Spleen (tissue), 7 donors: ENCODE measurements around the gene SHISA2.

Experiments
- POLR2A ChIP-seq, 3 donors: fragments of 450-650 bp; IDR thresholded peaks; one replicate each; pipeline ENCODE4 v1.5.1; 2017; ENCODE audit warnings: antibody characterized with exemption in 3 of 3, mild to moderate bottlenecking in 1 of 3
- TF ChIP-seq, protein P1 (sequence below), 11 experiments: fragments of 200-600 bp in 7 of 11; fragments of 450-650 bp in 4 of 11; sonication (generic) in 4 of 11; IDR thresholded peaks in 8 of 11; conservative IDR thresholded peaks in 3 of 11; 1 replicate in 7 of 11; 2 replicates in 4 of 11; pipeline versions ENCODE4 v1.4.0 to v1.8.0; 2016 to 2021; ENCODE audit warnings: antibody characterized with exemption in 11 of 11, inconsistent platforms in 4 of 11, mild to moderate bottlenecking in 1 of 11
- donor health status: DM: no; HTN: no; CAD: no; lungs with moderate emphysema.
- donor health status: DM: no; HTN: no; CAD: no.
- donor health status: DM: no; HTN: no; CAD: no.

DNA sequence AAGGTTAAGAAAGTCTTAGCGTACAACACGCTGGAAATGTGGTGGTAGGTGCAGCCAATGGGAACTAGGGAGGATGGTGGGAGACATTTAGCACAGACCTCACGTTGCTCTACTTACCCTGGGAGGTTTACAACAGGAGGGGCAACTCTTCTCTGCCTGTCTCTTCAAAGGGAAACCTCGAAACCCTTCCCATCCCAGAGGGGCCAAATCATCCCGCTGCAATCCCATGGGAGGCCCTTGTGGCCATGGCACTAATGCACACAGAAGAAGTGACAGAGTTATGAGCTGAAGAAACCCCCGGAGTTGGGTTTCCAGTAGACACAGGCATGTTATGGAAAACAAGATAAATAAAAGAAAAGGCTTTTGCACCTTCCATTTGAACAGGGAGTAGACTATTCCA is 35.6 kb downstream of the SHISA2 start:
- TF ChIP-seq, protein P1, sequence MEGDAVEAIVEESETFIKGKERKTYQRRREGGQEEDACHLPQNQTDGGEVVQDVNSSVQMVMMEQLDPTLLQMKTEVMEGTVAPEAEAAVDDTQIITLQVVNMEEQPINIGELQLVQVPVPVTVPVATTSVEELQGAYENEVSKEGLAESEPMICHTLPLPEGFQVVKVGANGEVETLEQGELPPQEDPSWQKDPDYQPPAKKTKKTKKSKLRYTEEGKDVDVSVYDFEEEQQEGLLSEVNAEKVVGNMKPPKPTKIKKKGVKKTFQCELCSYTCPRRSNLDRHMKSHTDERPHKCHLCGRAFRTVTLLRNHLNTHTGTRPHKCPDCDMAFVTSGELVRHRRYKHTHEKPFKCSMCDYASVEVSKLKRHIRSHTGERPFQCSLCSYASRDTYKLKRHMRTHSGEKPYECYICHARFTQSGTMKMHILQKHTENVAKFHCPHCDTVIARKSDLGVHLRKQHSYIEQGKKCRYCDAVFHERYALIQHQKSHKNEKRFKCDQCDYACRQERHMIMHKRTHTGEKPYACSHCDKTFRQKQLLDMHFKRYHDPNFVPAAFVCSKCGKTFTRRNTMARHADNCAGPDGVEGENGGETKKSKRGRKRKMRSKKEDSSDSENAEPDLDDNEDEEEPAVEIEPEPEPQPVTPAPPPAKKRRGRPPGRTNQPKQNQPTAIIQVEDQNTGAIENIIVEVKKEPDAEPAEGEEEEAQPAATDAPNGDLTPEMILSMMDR (IDR thresholded peaks at IDR 0.05 in 8 of 11, conservative IDR thresholded peaks at IDR 0.05 in 3 of 11), result no peak
- no peak for TF ChIP-seq POLR2A (IDR thresholded peaks at IDR 0.05)
